HG03432 (cell line): ENCODE data around the gene MYH14.

Experiments used
- ATAC-seq: cut with Tn5 transposase; IDR thresholded peaks from one replicate; pipeline ENCODE4 v1.9.1; 2021; ENCODE audit warnings: mild to moderate bottlenecking, moderate library complexity; ENCODE audit not compliant: unreplicated experiment

MYH14 gene

DNA sequence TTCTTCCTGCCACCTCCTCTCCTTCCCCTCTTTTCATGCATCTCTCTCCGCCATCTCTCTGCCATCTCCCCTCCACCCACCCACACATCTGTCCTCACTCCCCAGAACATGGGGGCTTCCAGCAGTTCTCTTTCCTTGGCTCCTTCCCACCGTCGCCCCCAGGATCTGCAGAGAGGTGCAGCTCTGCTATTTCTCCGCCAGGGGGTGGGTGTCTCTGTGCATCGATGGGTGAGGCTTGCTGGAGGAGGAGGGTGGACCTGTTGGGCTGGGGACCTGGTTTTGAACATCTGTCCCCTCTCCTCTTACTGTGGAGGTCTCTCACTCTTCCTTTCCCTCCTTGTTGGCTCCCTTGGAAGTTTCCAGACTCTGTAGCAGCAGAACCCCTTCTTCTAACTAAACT, 51.7 kb downstream of the MYH14 start:
- ATAC-seq = no peak

DNA sequence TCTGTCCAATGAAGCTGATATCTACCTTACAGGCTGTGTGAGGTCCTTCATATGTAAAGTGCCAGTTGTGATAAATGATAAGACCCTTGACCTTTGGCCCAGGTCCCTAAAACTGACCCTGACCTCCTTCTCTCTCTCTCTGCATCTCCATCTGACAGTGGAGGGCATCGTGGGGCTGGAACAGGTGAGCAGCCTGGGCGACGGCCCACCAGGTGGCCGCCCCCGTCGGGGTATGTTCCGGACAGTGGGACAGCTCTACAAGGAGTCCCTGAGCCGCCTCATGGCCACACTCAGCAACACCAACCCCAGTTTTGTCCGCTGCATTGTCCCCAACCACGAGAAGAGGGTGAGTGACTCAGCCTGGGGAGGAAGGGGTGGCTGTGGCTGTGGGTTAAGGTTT, 53.7 kb downstream of the MYH14 start:
- ATAC-seq = no peak

DNA sequence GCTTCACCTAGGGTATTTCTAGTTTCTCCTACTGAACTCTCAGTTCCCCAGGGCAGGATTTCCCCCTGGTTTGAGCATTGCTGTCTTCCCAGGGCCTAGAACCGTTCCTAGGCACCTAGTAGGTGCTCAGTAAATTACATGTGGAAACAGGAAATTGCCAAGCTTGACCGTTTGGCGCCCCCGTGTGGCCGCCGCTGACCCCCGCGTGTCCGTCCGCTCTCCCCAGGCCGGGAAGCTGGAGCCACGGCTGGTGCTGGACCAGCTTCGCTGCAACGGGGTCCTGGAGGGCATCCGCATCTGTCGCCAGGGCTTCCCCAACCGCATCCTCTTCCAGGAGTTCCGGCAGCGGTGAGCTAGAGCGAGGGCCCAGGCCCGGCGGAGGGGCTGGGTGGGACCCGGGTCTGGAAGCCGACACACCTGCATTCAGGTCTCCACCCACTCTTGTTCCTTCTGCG, 55.5 kb downstream of the MYH14 start:
- no peak for ATAC-seq

DNA sequence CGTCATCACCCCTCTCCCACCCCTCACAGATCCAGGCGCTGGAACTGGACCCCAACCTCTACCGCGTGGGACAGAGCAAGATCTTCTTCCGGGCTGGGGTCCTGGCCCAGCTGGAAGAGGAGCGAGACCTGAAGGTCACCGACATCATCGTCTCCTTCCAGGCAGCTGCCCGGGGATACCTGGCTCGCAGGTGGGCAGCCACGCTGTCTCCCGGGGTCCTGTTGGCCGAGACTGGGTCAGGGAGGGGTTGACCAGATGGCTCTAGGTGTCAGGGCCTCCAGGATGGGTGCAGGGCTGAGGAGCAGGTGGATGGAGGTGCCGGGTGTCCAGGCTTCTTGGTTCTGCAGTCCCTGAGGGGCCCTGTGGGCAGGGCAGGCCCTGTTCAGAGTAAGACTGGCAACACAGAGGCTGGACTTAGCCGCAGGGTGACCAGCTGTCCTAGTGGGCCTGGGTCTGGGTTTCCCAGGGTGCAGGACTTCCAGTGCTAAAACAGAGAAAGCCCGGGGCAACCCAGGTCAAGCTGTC, 58.1 kb downstream of the MYH14 start:
- ATAC-seq = no peak

DNA sequence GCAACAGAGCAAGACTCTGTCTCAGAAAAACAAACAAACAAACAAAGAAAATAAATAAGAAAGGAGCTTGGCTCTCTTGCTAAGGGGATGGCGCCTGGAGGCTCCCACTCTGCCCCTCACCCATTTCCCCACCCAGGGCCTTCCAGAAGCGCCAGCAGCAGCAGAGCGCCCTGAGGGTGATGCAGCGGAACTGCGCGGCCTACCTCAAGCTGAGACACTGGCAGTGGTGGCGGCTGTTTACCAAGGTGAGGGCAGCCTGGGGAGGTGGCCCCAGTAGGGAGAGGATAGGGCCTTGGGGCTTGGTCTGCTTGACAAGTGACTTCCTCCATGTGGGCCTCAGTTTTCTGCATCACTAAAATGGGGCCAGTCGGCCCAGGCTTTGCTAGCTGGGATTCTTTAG, 59.8 kb downstream of the MYH14 start:
- ATAC-seq = no peak

DNA sequence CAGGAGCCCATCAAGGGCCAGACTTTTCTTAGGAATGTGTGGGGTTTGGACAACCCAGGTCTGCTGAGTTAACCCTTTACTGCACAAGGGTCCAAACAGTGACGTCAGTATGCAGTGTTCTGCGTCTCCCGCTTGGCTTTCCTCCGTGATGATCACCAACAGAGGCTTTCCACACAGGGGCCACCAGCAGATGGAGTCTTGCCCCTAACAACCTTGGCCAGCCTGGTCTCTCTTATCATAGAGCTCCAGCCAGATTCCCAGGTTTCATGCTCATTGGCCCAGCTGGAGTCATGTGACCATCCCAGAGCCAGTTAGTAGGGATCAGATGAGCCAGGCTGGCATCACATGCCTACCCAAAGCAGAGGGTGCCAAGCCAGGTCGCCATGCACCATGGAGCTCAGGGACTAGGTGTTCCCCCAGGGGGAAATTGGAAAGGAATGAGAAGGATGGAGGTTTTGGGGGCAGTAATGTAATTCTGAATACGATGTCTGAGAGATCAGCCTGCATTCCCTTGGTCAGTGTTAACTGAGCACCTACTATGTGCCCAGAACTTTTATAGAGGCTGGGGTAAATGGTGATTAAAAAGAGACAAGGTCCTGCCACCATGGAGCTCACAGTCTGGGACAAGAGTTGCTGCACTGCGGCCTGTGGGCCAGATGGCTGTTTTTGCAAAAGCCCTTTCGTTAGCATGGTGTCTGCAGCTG, 61.2 kb downstream of the MYH14 start:
- ATAC-seq = no peak

DNA sequence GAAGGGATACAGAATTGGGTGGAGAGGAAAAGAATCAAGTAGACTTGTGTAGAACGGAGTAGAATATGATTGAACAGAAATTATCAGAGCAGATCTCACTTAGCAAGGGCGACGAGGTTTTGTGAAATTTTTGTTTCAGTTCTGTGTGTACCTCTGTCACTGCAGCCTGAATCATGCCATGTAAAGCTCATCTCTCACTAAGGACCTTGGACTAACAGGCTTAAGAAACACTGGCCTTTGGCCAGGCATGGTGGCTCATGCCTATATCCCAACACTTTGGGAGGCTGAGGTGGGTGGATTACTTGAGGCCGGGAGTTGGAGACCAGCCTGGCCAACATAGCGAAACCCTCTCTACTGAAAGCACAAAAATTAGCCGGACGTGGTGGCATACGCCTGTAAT, 62.6 kb downstream of the MYH14 start:
- ATAC-seq = no peak

DNA sequence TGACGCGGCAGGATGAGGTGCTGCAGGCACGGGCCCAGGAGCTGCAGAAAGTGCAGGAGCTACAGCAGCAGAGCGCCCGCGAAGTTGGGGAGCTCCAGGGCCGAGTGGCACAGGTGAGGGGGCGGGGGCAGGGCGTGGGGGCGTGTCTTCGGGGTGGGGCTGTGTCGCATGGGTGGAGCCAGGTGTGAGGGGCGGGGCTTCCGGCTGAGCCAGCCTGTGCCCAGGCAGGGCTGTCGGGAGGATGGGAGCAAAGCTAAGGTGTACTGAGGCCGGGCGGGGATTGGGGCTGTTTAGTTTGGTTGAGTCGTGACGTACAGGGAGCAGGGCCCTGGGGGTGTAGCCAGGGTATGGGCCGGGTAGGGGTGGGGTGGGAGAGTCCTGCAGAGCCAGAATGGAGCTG, 63.5 kb downstream of the MYH14 start:
- ATAC-seq = no peak

DNA sequence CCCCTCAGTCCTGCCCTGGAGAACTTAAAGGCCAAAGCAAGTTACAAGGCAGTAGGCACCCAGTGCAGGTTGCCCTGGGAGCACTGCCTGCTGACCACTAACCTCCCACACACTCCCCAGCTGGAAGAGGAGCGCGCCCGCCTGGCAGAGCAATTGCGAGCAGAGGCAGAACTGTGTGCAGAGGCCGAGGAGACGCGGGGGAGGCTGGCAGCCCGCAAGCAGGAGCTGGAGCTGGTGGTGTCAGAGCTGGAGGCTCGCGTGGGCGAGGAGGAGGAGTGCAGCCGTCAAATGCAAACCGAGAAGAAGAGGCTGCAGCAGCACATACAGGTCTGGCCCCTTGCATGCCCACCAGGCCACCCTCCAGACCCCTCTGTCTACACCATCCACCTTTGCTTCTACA, 64.6 kb downstream of the MYH14 start:
- no peak for ATAC-seq

DNA sequence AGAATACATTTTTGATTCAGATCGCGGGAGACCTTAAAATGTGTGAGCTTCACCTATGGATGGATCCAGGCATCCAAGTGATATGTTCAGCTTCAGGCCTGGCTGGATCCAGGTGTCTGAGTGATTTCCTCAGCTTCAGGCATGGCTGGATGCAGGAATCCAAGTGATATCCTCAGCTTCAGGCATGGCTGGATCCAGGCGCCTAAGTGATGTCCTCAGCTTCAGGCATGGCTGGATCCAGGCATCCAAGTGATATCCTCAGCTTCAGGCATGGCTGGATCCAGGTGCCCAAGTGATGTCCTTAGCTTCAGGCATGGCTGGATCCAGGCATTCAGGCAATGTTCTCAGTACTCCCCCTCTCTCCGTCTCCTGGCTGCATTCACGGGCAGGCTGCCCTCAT, 65.1 kb downstream of the MYH14 start:
- no peak for ATAC-seq

DNA sequence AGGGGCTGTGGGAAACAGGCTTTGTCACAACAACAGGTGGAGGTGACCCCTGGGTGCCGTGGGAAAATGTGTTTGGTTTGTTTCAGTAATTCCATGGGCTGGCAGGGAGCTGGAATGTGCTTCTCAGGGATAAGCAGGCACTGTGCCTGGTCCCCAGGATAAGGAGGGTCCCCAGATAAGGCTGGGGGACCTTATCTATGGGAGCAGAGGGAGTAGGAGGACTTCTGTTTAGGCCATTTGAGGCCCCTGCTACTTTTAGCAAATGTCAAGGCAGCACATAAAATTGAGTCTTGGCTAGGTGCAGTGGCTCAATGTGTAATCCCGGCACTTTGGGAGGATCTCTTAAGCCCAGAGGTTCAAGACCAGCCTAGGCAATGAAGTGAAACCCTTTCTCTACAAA, 66.2 kb downstream of the MYH14 start:
- ATAC-seq = no peak

DNA sequence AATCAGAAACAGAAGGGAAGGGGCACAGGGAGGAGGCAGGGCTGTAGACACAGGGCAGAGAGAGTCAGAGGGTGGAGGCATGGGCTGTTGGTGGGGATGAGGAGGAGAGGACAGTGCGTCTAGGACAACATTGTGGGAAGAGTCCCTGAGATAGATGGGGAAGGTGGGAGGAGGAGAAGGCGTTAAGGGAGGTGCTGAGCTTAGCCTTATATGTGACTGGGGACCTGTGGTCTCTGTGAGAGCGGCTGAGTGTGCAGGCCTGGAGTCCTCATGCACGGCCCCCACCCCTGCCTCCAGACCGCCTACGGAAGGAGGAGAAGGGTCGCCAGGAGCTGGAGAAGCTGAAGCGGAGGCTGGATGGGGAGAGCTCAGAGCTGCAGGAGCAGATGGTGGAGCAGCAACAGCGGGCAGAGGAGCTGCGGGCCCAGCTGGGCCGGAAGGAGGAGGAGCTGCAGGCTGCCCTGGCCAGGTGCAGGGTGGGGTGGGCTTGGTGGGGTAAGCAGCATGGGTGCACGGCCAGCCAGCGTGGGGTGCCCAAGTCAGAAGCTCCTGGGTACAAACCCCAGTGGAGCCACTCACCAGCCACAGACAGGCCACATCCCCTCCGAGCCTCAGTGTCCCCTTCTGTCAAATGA, 69.0 kb downstream of the MYH14 start:
- ATAC-seq = no peak

DNA sequence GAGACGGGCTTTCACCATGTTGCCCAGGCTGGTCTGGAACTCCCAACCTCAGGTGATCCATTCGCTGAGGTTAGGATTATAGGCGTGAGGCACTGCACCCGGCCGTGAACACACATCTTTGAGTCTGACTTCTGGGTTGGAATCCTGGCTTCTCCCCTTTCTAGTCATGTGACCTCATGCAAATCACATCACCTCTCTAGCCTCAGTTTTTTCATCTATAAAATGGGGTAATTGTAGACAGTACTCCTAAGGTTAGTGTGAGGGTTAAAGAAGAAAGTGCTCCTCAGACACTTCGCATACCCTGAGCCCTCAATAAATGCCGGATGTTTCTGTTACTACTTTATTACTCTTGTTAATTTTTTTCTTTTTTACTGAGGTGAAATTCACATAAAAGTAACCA, 70.4 kb downstream of the MYH14 start:
- no peak for ATAC-seq

DNA sequence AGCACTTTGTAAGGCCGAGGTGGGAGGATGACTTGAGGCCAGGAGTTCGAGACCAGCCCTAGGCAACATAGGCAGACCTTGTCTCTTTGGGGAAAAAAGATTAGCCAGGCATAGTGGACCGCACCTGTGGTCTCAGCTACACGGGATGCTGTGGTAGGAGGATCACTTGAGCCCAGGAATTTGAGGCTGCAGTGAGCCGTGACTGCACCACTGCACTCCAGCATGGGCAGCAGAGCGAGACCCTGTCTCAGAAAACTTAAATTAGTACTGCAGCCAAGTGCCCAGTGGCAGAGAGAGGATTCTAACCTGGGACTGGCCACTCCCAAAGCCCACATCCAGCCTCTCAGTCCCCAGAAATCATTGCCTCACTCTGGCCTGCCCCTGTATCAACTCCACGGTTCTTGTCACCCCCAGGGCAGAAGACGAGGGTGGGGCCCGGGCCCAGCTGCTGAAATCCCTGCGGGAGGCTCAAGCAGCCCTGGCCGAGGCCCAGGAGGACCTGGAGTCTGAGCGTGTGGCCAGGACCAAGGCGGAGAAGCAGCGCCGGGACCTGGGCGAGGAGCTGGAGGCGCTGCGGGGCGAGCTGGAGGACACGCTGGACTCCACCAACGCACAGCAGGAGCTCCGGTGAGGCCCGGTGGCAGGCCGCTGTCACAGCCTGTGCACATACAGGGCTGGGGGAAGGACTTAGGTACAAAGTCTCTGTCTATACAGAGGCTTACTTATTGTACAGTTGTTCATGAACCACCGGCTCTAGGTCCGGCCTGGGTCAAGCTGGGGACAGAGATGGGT, 72.4 kb downstream of the MYH14 start:
- no peak for ATAC-seq

DNA sequence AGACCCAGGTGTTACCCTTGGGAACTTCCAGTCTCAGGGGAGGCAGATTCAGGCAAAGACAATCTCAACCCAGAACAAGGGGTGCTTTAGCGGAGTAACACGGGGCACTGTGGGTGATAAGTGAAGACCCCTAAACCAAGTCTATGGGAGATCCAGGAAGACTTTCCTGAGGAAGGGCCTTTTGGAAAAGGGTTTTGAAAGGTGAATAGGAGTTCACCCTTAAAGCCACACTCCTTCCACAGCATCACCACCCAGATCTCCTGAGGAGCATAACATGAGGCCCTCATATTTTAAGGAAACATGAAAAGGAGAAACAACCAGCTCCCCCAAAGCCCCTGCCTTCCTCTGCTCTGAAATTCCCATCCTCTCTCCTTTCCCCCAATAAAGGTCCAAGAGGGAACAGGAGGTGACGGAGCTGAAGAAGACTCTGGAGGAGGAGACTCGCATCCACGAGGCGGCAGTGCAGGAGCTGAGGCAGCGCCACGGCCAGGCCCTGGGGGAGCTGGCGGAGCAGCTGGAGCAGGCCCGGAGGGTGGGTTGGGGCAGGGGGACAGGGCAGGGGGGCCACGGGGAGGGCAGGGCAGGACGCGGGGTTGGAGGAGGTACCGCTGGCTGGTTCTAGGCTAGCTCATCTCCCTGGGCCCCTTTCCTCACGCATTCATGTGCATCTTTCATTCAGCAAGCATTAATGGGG, 73.1 kb downstream of the MYH14 start:
- ATAC-seq = no peak

DNA sequence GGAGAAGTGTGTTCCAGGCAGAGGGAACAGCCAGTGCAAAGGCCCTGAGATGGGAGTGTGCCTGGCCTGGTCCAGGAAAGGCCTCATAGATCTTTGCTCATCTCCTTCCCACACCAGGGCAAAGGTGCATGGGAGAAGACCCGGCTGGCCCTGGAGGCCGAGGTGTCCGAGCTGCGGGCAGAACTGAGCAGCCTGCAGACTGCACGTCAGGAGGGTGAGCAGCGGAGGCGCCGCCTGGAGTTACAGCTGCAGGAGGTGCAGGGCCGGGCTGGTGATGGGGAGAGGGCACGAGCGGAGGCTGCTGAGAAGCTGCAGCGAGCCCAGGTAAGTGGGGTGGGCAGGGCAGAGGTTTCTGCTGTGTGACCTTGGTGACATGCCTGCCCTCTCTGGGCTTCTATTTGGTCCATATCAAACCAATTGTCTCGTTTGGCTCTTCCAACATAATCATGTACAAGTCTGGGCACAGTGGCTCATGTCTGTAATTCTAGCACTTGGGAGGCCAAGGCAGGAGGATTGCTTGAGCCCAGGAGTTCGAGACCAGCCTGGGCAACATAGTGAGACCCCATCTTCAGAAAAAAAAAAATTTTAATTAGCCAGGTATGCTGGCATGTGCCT, 74.7 kb downstream of the MYH14 start:
- ATAC-seq = no peak

DNA sequence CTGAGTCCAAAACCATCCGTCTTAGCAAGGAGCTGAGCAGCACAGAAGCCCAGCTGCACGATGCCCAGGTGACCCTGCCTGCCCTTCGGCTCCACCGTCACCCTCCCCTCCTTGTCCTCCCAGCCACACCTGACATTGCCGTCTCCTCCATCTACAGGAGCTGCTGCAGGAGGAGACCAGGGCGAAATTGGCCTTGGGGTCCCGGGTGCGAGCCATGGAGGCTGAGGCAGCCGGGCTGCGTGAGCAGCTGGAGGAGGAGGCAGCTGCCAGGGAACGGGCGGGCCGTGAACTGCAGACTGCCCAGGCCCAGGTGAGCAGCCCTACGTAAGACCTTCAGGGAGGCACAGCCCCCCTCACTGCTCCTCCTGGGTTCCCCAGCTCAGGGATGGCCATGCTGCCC, 76.7 kb downstream of the MYH14 start:
- ATAC-seq = no peak

DNA sequence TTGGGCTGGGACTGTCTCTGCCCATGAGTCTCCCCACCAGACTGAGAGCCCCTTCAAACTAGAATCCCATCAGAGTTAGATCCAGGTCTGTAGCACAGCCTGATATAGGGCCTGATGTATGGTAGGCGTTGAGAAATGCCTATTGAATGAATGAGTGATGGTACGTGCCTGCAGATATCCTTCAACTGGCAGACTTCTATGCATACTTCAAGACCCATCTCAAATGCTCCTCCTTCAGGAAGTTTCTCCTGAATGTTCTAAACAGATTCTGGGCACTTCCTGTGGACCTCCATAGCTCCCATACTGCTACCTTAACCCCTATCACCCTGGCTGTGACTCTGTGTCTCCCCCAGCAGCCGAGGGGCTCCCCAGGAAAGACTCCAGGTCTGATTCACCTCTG, 77.6 kb downstream of the MYH14 start:
- no peak for ATAC-seq

DNA sequence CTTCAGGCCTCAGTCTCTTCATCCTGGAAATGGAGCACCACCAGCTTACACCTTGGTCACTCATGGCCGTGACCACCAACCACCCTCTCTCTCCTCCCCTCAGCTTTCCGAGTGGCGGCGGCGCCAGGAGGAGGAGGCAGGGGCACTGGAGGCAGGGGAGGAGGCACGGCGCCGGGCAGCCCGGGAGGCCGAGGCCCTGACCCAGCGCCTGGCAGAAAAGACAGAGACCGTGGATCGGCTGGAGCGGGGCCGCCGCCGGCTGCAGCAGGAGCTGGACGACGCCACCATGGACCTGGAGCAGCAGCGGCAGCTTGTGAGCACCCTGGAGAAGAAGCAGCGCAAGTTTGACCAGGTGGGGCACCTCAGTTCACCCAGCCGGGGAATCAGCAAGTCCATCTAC, 78.1 kb downstream of the MYH14 start:
- ATAC-seq = no peak

DNA sequence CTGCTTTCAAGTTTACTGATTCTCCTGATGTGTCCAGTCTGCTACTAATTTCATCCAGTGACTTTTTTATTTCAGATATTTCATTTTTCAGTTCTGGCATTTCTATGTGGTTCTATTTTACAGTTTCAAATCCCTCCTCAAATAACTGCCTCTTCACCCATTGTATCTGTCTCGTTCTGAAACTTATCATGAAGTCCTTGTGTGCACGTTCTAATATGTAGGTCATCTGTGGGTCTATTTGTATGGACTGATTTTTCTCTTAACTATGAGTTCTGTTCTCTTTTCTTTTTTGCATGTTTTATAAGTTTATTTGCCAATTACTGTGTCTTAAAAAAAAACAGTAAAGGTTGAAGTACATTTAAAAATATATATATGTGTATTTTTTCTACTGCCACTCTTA, 82.4 kb downstream of the MYH14 start:
- no peak for ATAC-seq

DNA sequence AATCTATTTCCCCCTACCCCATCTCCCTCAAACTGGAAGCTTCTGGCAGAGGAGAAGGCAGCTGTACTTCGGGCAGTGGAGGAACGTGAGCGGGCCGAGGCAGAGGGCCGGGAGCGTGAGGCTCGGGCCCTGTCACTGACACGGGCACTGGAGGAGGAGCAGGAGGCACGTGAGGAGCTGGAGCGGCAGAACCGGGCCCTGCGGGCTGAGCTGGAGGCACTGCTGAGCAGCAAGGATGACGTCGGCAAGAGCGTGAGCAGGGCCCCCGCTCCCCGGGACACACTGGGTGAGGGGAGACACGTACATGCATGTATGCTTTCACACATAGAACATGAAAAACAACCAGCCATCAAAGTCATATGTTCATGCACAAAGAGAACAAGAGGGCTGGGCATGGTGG, 83.0 kb downstream of the MYH14 start:
- ATAC-seq = no peak
